HG02884 (cell line): ENCODE results near the gene OBSCN.

Source experiments
- ATAC-seq: cut with Tn5 transposase; IDR thresholded peaks from one replicate; pipeline ENCODE4 v1.9.1; 2021; ENCODE audit warnings: mild to moderate bottlenecking, moderate library complexity; ENCODE audit not compliant: unreplicated experiment

The OBSCN gene

GRCh38 chr1:228304225-228304624 lies 96.4 kb downstream of the OBSCN start:
- ATAC-seq = no peak

- ATAC-seq = no peak
Measured at GRCh38 chr1:228304766-228305395, 97.0 kb downstream of the OBSCN start.

GRCh38 chr1:228305721-228306152 lies 97.9 kb downstream of the OBSCN start:
- ATAC-seq = no peak

GRCh38 chr1:228306275-228307217 lies 98.7 kb downstream of the OBSCN start:
- no peak for ATAC-seq

GRCh38 chr1:228307218-228308023 lies 99.6 kb downstream of the OBSCN start:
- no peak for ATAC-seq

GRCh38 chr1:228308085-228308601 lies 100.3 kb downstream of the OBSCN start:
- ATAC-seq = no peak

- no peak for ATAC-seq
Measured at GRCh38 chr1:228308628-228309325, 100.9 kb downstream of the OBSCN start.

GRCh38 chr1:228309326-228310067 lies 101.7 kb downstream of the OBSCN start:
- ATAC-seq = no peak

- ATAC-seq = no peak
Measured at GRCh38 chr1:228310162-228310792, 102.4 kb downstream of the OBSCN start.

- ATAC-seq = no peak
Measured at GRCh38 chr1:228311091-228311490, 103.2 kb downstream of the OBSCN start.

GRCh38 chr1:228312136-228312764 lies 104.4 kb downstream of the OBSCN start:
- ATAC-seq = no peak

GRCh38 chr1:228313536-228314277 lies 105.9 kb downstream of the OBSCN start:
- ATAC-seq = no peak

- no peak for ATAC-seq
Measured at GRCh38 chr1:228314315-228314657, 106.4 kb downstream of the OBSCN start.

GRCh38 chr1:228314658-228315483 lies 107.0 kb downstream of the OBSCN start:
- no peak for ATAC-seq

GRCh38 chr1:228315484-228315944 lies 107.7 kb downstream of the OBSCN start:
- ATAC-seq = no peak

GRCh38 chr1:228315945-228316588 lies 108.2 kb downstream of the OBSCN start:
- no peak for ATAC-seq
